Parietal lobe (tissue), 2 donors: Measurements from ENCODE around the gene ACADL. TPM values are rescaled to one million over a fixed set of nuclear protein-coding genes. Genes with fewer than 3 reads are reported as not detected.

ENCODE experiments used
- small RNA-seq: library from RNA; depleted of rRNA; stranded (forward); fragments of <200 nt; gene quantifications from one replicate; pipeline ENCODE3, GENCODE V24; 2014; ENCODE audit warnings: low replicate concordance
- total RNA-seq: library from RNA; depleted of rRNA; stranded (reverse); fragments of >200 nt; gene quantifications from one replicate; pipeline ENCODE4 v1.2.3, GENCODE V29; 2014

Gene ACADL
- 11.0 TPM for total RNA-seq

GRCh38 chr2:210224941-210225672 lies at the start of gene ACADL:
Gene ACADL (minus strand): TSS chr2:210225447. CDS start chr2:210225263, 184 bp downstream.

GRCh38 chr2:210171309-210172218 lies 53.7 kb downstream of the ACADL start, which contains the start of gene KANSL1L:
Gene KANSL1L (minus strand): TSS chr2:210171409. CDS start chr2:210154582, 16,827 bp downstream.

Small RNAs within 50 kb of the gene (small RNA-seq; reads per million reads assigned to genes)
- gene RF00019, result not detected

Other genes starting within 250 kb of the ACADL start
- gene RPE, start 222.8 kb downstream of the ACADL start, total RNA-seq, result 106 TPM
- gene KANSL1L, start 54.0 kb downstream of the ACADL start, total RNA-seq, result 96.4 TPM
- gene MYL1, start 89.7 kb upstream of the ACADL start, total RNA-seq, result not detected